HG03064 (cell line): ENCODE data around the gene CLIP4.

ENCODE experiments used
- ATAC-seq: cut with Tn5 transposase; IDR thresholded peaks from one replicate; pipeline ENCODE4 v1.9.1; 2021; ENCODE audit warnings: low read depth; ENCODE audit not compliant: unreplicated experiment

Gene CLIP4

GRCh38 chr2:29235411-29235810 lies 120.2 kb downstream of the CLIP4 start:
- ATAC-seq = no peak

DNA sequence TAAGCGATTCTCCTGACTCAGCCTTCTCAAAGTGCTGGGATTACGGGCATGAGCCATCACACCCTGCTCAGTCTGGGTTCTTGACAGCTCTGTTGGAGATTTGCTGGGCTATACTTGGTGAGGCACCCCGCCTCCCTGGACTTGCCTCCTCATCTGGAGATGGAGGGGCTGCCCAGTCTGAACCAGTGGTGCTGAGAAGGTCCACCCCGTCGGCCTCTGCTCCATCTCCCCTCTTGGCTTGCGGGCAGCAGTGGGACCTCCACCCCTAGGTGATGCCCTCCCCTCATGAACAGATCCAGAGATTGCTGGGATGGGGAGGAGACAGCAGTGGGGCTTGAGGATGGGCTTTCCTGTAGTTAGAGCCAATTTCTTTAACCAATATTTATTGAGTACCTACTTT lies 120.9 kb downstream of the CLIP4 start:
- ATAC-seq = no peak

GRCh38 chr2:29238497-29238896 lies 123.3 kb downstream of the CLIP4 start:
- no peak for ATAC-seq
